Mesothelial cell of epicardium (in vitro differentiated cells): ENCODE results near the gene CELA3B. TPM values are rescaled to one million over a fixed set of nuclear protein-coding genes. Genes with fewer than 3 reads are reported as not detected.
"Not testable (repeated sequence)": the region's sequence is repeated elsewhere in the genome, so short reads cannot be mapped to it uniquely, and the experiment has no call there.

ENCODE experiments used
- DNase-seq, 2 experiments: peaks; one replicate each; pipeline ENCODE4 v3.0.0; 2021; ENCODE audit warnings: low spot score in 2 of 2; ENCODE audit not compliant: unreplicated experiment in 2 of 2
- H3K27ac Mint-ChIP-seq: 2 replicates; pipeline ENCODE4 v1.8.0; 2021; ENCODE audit warnings: mixed read lengths
- H3K27me3 Mint-ChIP-seq: 2 replicates; pipeline ENCODE4 v1.8.0; 2021; ENCODE audit warnings: low read depth, mixed read lengths
- H3K36me3 Mint-ChIP-seq: 2 replicates; pipeline ENCODE4 v1.8.0; 2021; ENCODE audit warnings: mixed read lengths
- H3K4me1 Mint-ChIP-seq: 2 replicates; pipeline ENCODE4 v1.8.0; 2021; ENCODE audit warnings: mixed read lengths
- H3K4me3 Mint-ChIP-seq: 2 replicates; pipeline ENCODE4 v1.8.0; 2021; ENCODE audit warnings: mild to moderate bottlenecking, moderate library complexity, mixed read lengths
- H3K9me3 Mint-ChIP-seq: 2 replicates; pipeline ENCODE4 v1.8.0; 2021; ENCODE audit warnings: mixed read lengths
- total RNA-seq: library from RNA; stranded (reverse); gene quantifications from 3 replicates; pipeline ENCODE4 v1.2.1, GENCODE V29; 2021
- TF ChIP-seq, protein P1 (sequence below): fragments of 200-600 bp; sonication (generic); IDR thresholded peaks from one replicate; pipeline ENCODE4 v1.5.0; 2021; ENCODE audit warnings: antibody characterized with exemption; ENCODE audit not compliant: unreplicated experiment

The CELA3B gene
- not detected in 3 replicates for total RNA-seq

DNA sequence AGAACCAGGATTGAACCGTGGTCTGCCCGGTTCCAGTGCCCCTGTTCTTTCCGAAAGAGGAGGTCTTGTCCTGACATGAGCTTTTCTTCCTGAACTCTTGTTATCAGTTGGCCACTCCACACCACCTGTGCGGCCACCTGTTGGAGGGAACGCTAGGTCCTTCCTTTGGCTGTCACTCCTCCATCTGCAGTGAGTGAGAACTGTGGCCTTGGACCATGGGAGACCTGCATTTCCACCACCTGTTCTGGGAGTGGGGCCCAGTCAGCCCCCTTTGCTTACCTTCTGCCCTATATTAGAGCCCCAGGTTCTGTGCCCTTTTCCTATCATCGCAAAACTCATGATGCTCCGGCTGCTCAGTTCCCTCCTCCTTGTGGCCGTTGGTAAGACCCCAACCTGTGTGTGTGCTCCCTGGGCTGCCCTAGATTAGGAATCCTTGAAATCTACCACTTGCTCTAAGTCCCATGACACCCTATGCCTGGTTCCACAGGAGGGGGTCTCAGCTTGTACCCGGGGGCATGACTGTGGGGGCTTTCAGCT, at the start of gene CELA3B:
TSS of gene CELA3B (plus strand) at position 320 of the 537 bp plus-strand sequence. CDS start at position 338, 18 bp downstream.
- not testable (repeated sequence) for H3K27me3 Mint-ChIP-seq, H3K27ac Mint-ChIP-seq, H3K4me3 Mint-ChIP-seq, H3K9me3 Mint-ChIP-seq, H3K36me3 Mint-ChIP-seq, DNase-seq, H3K4me1 Mint-ChIP-seq

GRCh38 chr1:21927533-21928237, 49.1 kb upstream of the CELA3B start:
- no peak for DNase-seq
- H3K9me3 Mint-ChIP-seq = no peaks in the 10 kb centered on the region
- H3K36me3 Mint-ChIP-seq = no peaks in the 10 kb centered on the region
- H3K27me3 Mint-ChIP-seq = no peaks in the 10 kb centered on the region
- no peak overlapping the region for H3K4me3 Mint-ChIP-seq
- H3K4me1 Mint-ChIP-seq = peaks cover 62% of the 10 kb centered on the region
- TF ChIP-seq, protein P1, sequence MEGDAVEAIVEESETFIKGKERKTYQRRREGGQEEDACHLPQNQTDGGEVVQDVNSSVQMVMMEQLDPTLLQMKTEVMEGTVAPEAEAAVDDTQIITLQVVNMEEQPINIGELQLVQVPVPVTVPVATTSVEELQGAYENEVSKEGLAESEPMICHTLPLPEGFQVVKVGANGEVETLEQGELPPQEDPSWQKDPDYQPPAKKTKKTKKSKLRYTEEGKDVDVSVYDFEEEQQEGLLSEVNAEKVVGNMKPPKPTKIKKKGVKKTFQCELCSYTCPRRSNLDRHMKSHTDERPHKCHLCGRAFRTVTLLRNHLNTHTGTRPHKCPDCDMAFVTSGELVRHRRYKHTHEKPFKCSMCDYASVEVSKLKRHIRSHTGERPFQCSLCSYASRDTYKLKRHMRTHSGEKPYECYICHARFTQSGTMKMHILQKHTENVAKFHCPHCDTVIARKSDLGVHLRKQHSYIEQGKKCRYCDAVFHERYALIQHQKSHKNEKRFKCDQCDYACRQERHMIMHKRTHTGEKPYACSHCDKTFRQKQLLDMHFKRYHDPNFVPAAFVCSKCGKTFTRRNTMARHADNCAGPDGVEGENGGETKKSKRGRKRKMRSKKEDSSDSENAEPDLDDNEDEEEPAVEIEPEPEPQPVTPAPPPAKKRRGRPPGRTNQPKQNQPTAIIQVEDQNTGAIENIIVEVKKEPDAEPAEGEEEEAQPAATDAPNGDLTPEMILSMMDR = no peak
- H3K27ac Mint-ChIP-seq = peak overlapping the region; percentile 2

DNA sequence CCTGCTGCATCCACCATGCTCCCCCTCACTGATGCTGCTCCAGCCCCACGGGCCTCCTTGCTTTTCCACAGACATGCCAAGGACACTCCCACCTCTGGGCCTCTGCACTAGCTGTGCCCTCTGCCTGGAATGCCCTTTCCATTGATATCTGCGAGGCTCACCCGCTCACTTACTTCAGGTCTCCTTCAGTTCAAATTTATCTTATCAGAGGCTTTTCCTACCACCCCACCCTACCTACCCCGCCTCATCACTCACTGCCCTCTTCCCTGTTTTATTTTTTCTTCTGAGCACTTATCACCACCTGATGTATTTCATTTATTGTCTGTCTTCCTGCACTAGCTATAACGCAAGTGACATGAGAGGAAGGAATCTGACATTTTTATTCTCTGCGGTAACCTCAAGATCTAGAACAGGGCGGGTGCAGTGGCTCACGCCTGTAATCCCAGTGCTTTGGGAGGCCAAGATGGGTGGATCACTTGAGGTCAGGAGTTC, 46.7 kb upstream of the CELA3B start:
- DNase-seq = no peak
- Mint-ChIP-seq H3K27me3 (no peaks in the 10 kb centered on the region), H3K9me3 (no peaks in the 10 kb centered on the region), H3K4me1 (peaks cover 58% of the 10 kb centered on the region), H3K27ac (peak overlapping the region; percentile 67), H3K36me3 (no peaks in the 10 kb centered on the region), H3K4me3 (no peak overlapping the region)
- TF ChIP-seq, protein P1 = no peak

- Mint-ChIP-seq H3K9me3 (no peaks in the 10 kb centered on the region), H3K27ac (peak overlapping the region; percentile 67), H3K27me3 (no peaks in the 10 kb centered on the region), H3K4me3 (no peak overlapping the region), H3K36me3 (no peaks in the 10 kb centered on the region), H3K4me1 (peaks cover 59% of the 10 kb centered on the region)
- TF ChIP-seq, protein P1 = no peak
- no peak for DNase-seq
Measured at GRCh38 chr1:21930629-21931170, 46.1 kb upstream of the CELA3B start.

- peak overlapping the region; percentile 67 for H3K27ac Mint-ChIP-seq
- no peak for DNase-seq
- H3K4me1 Mint-ChIP-seq = peaks cover 64% of the 10 kb centered on the region
Measured at GRCh38 chr1:21931171-21932093, 45.4 kb upstream of the CELA3B start.

More at GRCh38 chr1:21931171-21932093, 45.4 kb upstream of the CELA3B start:
- Mint-ChIP-seq H3K4me3 (no peak overlapping the region), H3K9me3 (no peaks in the 10 kb centered on the region), H3K27me3 (no peaks in the 10 kb centered on the region), H3K36me3 (no peaks in the 10 kb centered on the region)
- TF ChIP-seq, protein P1 = no peak
